ENCODE measurements around the gene FAF1. TPM values are rescaled to one million over a fixed set of nuclear protein-coding genes. Genes with fewer than 3 reads are reported as not detected.

FAF1 gene
- total and polyA plus RNA-seq, 2 of the 8 experiments (the other 6 are each of a cell fraction or from before 2014, with no cell fraction given), result 10.8 to 65.9 TPM

DNA sequence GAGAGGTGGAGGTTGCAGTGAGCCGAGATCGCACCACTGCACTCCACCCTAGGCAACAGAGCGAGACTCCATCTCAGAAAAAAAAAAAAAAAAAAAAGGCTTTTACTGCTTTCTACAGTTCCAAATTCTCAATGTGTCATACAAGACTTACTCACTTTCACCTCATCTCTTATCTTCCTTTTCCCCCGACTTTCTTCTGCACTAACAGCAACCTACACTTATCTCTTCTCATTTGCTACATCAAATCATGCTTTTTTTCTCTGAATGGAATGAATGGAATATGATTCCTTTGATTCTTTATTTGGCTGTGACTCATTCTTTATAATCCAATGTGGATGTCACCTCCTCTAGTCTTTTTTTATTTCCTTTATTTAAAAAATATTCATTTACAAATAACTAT is 368.5 kb downstream of the FAF1 start:
- Histone ChIP-seq H3K23ac (ENCODE audit: insufficient read length) (no peak overlapping the region), H4K91ac (replicated peaks; ENCODE audit: insufficient read length, low read length) (no peak overlapping the region), H3K27ac (ENCODE audit: low read depth, low read length) (no peak overlapping the region), H2AK5ac (ENCODE audit: low read depth, low read length) (no peak overlapping the region), H3K4me2 (ENCODE audit: insufficient read depth in 1 of 2, low read depth in 2 of 2, low read length in 2 of 2) (no peak overlapping the region), H3K27me3 (replicated peaks in 1 of 4; ENCODE audit: control insufficient read depth in 3 of 4, extremely low read depth in 1 of 4, insufficient read depth in 3 of 4, low read length in 3 of 4) (no peaks in the 10 kb centered on the region), H2BK120ac (replicated peaks; ENCODE audit: low read depth, low read length) (no peak overlapping the region), H3K18ac (ENCODE audit: extremely low read depth, low read length) (no peak overlapping the region), H3K36me3 (ENCODE audit: control insufficient read depth in 2 of 4, insufficient read depth in 4 of 4, low read length in 3 of 4) (no peaks in the 10 kb centered on the region), H3K14ac (ENCODE audit: insufficient read length) (no peak overlapping the region), H2BK20ac (ENCODE audit: low read length) (no peak overlapping the region), H2AFZ (ENCODE audit: low read length) (no peak overlapping the region), H3K4me1 (replicated peaks in 1 of 4; ENCODE audit: control insufficient read depth in 3 of 4, insufficient read depth in 4 of 4, low read length in 3 of 4) (no peaks in the 10 kb centered on the region; a peak in 1 of 7 replicates), H4K5ac (ENCODE audit: insufficient read length, low read depth, low read length) (no peak overlapping the region), H2BK12ac (ENCODE audit: low read depth, low read length) (no peak overlapping the region), H3K9me3 (ENCODE audit: insufficient read depth in 2 of 2, low read depth in 1 of 2, low read length in 1 of 2) (no peaks in the 10 kb centered on the region), H2BK15ac (ENCODE audit: low read length) (no peak overlapping the region), H3K4me3 (ENCODE audit: extremely low read depth in 1 of 4, insufficient read depth in 2 of 4, low read depth in 3 of 4, low read length in 4 of 4) (no peak overlapping the region), H3K79me1 (ENCODE audit: low read depth, low read length) (no peaks in the 10 kb centered on the region), H3K4ac (replicated peaks; ENCODE audit: insufficient read length, low read depth, low read length) (no peak overlapping the region), H3K56ac (replicated peaks; ENCODE audit: insufficient read length, low read depth, low read length) (no peak overlapping the region), H3K79me2 (ENCODE audit: control insufficient read depth in 1 of 2, insufficient read depth in 2 of 2, low read length in 2 of 2) (no peaks in the 10 kb centered on the region), H4K20me1 (replicated peaks in 1 of 2; ENCODE audit: control insufficient read depth in 1 of 2, insufficient read depth in 2 of 2, low read length in 2 of 2) (no peaks in the 10 kb centered on the region), H2BK5ac (ENCODE audit: low read depth, low read length) (no peak overlapping the region), H3K23me2 (ENCODE audit: low read depth, low read length) (no peaks in the 10 kb centered on the region), H4K8ac (ENCODE audit: extremely low read depth, insufficient read depth, low read length) (no peak overlapping the region), H3K9ac (replicated peaks in 1 of 4; ENCODE audit: extremely low read depth in 1 of 4, low read depth in 3 of 4, low read length in 3 of 4) (no peak overlapping the region)
- CTCF ChIA-PET (ENCODE audit: partially characterized antibody), result no interaction called here
- 81 to 100% methylated on average over 1 to 3 of the region's 4 CpGs for WGBS, 2 experiments (ENCODE audit: extremely low coverage in 1 of 2, insufficient coverage in 1 of 2, insufficient read length in 1 of 2, insufficient replicate concordance in 2 of 2, low coverage in 1 of 2, low lambda C conversion rate in 2 of 2, missing lambda C conversion rate in 1 of 2)
- POLR2A ChIA-PET (ENCODE audit: partially characterized antibody), result no interaction called here
- no peak for DNase-seq (ENCODE audit: low read depth in 1 of 2, low spot score in 2 of 2)
- no peak for FAIRE-seq
- TF ChIP-seq NRF1 (IDR thresholded peaks at IDR 0.05; ENCODE audit: low read depth, low read length) (no peak), SRF (IDR thresholded peaks at IDR 0.05; ENCODE audit: low read depth, low read length) (no peak), HDAC6 (IDR thresholded peaks at IDR 0.05; ENCODE audit: low read depth, low read length) (no peak), EP300 (IDR thresholded peaks at IDR 0.05; ENCODE audit: borderline replicate concordance in 1 of 2, low read depth in 2 of 2, low read length in 2 of 2) (no peak), TCF12 (IDR thresholded peaks at IDR 0.05; ENCODE audit: low read depth, low read length) (no peak), SP1 (IDR thresholded peaks at IDR 0.05; ENCODE audit: low read depth, low read length) (no peak)

Data from H1 (cell line).